Common myeloid progenitor, CD34-positive (primary cell): ENCODE measurements around the gene GADD45G.

Experiments
- CTCF ChIA-PET: fragments of 350-600 bp; sonication (Branson Sonifier 250); formaldehyde crosslinking; loops from one replicate; lab custom pipeline; 2021; ENCODE audit warnings: antibody characterized with exemption; lab: Charles Lee
- POLR2A ChIA-PET: fragments of 350-600 bp; sonication (Branson Sonifier 250); formaldehyde crosslinking; loops from one replicate; lab custom pipeline; 2021; ENCODE audit warnings: antibody characterized with exemption; lab: Charles Lee
- DNase-seq, 3 donors: peaks; one replicate each; pipeline versions ENCODE4 v3.0.0 to v3.0.0-alpha.2; 2013
- H3K27ac ChIP-seq, 2 experiments: 1 replicate in 1 of 2; 2 replicates in 1 of 2; pipeline ENCODE4 v1.7.0; 2013; ENCODE audit warnings: inconsistent platforms in 2 of 2, low read length in 2 of 2, mild to moderate bottlenecking in 2 of 2, low read depth in 1 of 2, moderate library complexity in 1 of 2; ENCODE audit not compliant: severe bottlenecking in 2 of 2, insufficient read depth in 1 of 2, poor library complexity in 1 of 2
- H3K27me3 ChIP-seq, 5 experiments: replicated peaks in 2 of 5; 1 replicate in 3 of 5; 2 replicates in 2 of 5; pipeline versions ENCODE4 v1.6.1 to v1.7.0; 2013; ENCODE audit warnings: low read length in 4 of 5, mild to moderate bottlenecking in 2 of 5, moderate library complexity in 2 of 5, inconsistent platforms in 1 of 5; ENCODE audit not compliant: insufficient read depth in 5 of 5, control insufficient read depth in 4 of 5
- H3K36me3 ChIP-seq, 4 experiments: 1 replicate in 2 of 4; 2 replicates in 2 of 4; pipeline versions ENCODE4 v1.6.1 to v1.7.0; 2013; ENCODE audit warnings: low read length in 3 of 4, control low read depth in 1 of 4, mild to moderate bottlenecking in 1 of 4; ENCODE audit not compliant: control insufficient read depth in 4 of 4, insufficient read depth in 4 of 4
- H3K4me1 ChIP-seq, 4 experiments: 1 replicate in 3 of 4; 2 replicates in 1 of 4; pipeline versions ENCODE4 v1.6.1 to v1.7.1; 2013; ENCODE audit warnings: low read length in 3 of 4, mild to moderate bottlenecking in 3 of 4, control low read depth in 1 of 4, inconsistent platforms in 1 of 4, moderate library complexity in 1 of 4; ENCODE audit not compliant: control insufficient read depth in 4 of 4, insufficient read depth in 4 of 4; ENCODE audit errors: control extremely low read depth in 1 of 4
- H3K4me3 ChIP-seq, 7 experiments: 1 replicate in 4 of 7; 2 replicates in 3 of 7; pipeline versions ENCODE4 v1.5.1 to v1.7.0; 2013; ENCODE audit warnings: mild to moderate bottlenecking in 7 of 7, low read length in 6 of 7, moderate library complexity in 6 of 7, inconsistent platforms in 2 of 7, low read depth in 2 of 7, control low read depth in 1 of 7; ENCODE audit not compliant: insufficient read depth in 4 of 7, control insufficient read depth in 1 of 7; ENCODE audit errors: extremely low read depth in 1 of 7
- H3K9me3 ChIP-seq, 5 experiments: 1 replicate in 4 of 5; 2 replicates in 1 of 5; pipeline versions ENCODE4 v1.6.1 to v1.7.1; 2013; ENCODE audit warnings: low read length in 4 of 5, mild to moderate bottlenecking in 2 of 5, inconsistent platforms in 1 of 5, low read depth in 1 of 5, moderate library complexity in 1 of 5; ENCODE audit not compliant: control insufficient read depth in 4 of 5, insufficient read depth in 2 of 5; ENCODE audit errors: control extremely low read depth in 1 of 5
- WGBS: methylation state at CpG from one replicate; pipeline ENCODE4 v1.1.5; 2013; ENCODE audit not compliant: insufficient coverage; 5-methylcytosine and 5-hydroxymethylcytosine counted together

GADD45G gene

GRCh38 chr9:89622933-89623861 is 18.4 kb downstream of the GADD45G start:
- ChIA-PET CTCF (interaction anchor here (0.8 to 2.4 kb wide), 16 partner anchors 8 to 479 kb away, joined by 3 to 25 read pairs (median 4); no protein-coding TSS in a partner anchor), POLR2A (interaction anchor here (1.0 to 1.1 kb wide), 2 partner anchors 10 to 18 kb away, joined by 4 to 6 read pairs; partner anchors contain the start of gene GADD45G)
- no peak overlapping the region for H3K27ac ChIP-seq
- H3K27me3 ChIP-seq, result peaks cover 0 to 13% (median 6%) of the 10 kb centered on the region in 5 experiments
- DNase-seq, result no peak
- H3K36me3 ChIP-seq, result no peaks in the 10 kb centered on the region
- 95% methylated on average over 20 of the region's 20 CpGs for WGBS
- H3K4me3 ChIP-seq, result no peak overlapping the region
- H3K4me1 ChIP-seq, result peaks cover 0 to 24% (median 19%) of the 10 kb centered on the region in 4 experiments
- peaks cover 0 to 1% (median 0%) of the 10 kb centered on the region in 5 experiments for H3K9me3 ChIP-seq

- Histone ChIP-seq H3K27ac (no peak overlapping the region), H3K27me3 (peaks cover 0 to 16% (median 6%) of the 10 kb centered on the region in 5 experiments), H3K36me3 (no peaks in the 10 kb centered on the region), H3K9me3 (no peaks in the 10 kb centered on the region), H3K4me3 (peak overlapping the region in 1 of 7 experiments; percentile 2), H3K4me1 (peaks cover 0 to 24% (median 19%) of the 10 kb centered on the region in 4 experiments)
- ChIA-PET POLR2A (interaction anchor here (1.0 to 1.1 kb wide), 2 partner anchors 11 to 19 kb away, joined by 4 to 6 read pairs; partner anchors contain the start of gene GADD45G), CTCF (interaction anchor here (0.7 to 2.4 kb wide), 18 partner anchors 9 to 478 kb away, joined by 3 to 25 read pairs (median 4); no protein-coding TSS in a partner anchor)
- peak; percentile 62 to 92 (median 90) for DNase-seq
- WGBS, result 3% methylated on average over 11 of the region's 11 CpGs
Observed at GRCh38 chr9:89623925-89624420, 19.2 kb downstream of the GADD45G start.

- WGBS, result 97% methylated on average over 11 of the region's 14 CpGs
- H3K27me3 ChIP-seq, result peaks cover 0 to 13% (median 6%) of the 10 kb centered on the region in 5 experiments
- no peaks in the 10 kb centered on the region for H3K36me3 ChIP-seq
- no peak for DNase-seq
- CTCF ChIA-PET, result interaction anchor here (1.1 to 2.1 kb wide), 3 partner anchors 20 to 477 kb away, joined by 3 to 8 read pairs (median 3); no protein-coding TSS in a partner anchor
- H3K27ac ChIP-seq, result no peak overlapping the region
- peaks cover 0 to 24% (median 19%) of the 10 kb centered on the region in 4 experiments for H3K4me1 ChIP-seq
- H3K9me3 ChIP-seq, result no peaks in the 10 kb centered on the region
- H3K4me3 ChIP-seq, result no peak overlapping the region
- POLR2A ChIA-PET, result no interaction called here
Observed at GRCh38 chr9:89625721-89626687, 21.2 kb downstream of the GADD45G start.

GRCh38 chr9:89626741-89627265 is 22.0 kb downstream of the GADD45G start:
- Histone ChIP-seq H3K9me3 (no peaks in the 10 kb centered on the region), H3K27ac (no peak overlapping the region), H3K4me3 (no peak overlapping the region), H3K4me1 (peaks cover 0 to 23% (median 19%) of the 10 kb centered on the region in 4 experiments), H3K27me3 (peaks cover 0 to 13% (median 5%) of the 10 kb centered on the region in 5 experiments), H3K36me3 (no peaks in the 10 kb centered on the region)
- DNase-seq, result no peak
- ChIA-PET CTCF (interaction anchor here (1.1 to 2.1 kb wide), 4 partner anchors 19 to 476 kb away, joined by 3 to 8 read pairs (median 4); no protein-coding TSS in a partner anchor), POLR2A (no interaction called here)
- WGBS, result 87% methylated on average over 11 of the region's 11 CpGs

- no peaks in the 10 kb centered on the region for H3K9me3 ChIP-seq
- ChIA-PET CTCF (no interaction called here), POLR2A (no interaction called here)
- no peaks in the 10 kb centered on the region for H3K36me3 ChIP-seq
- DNase-seq, result no peak
- no peak overlapping the region for H3K27ac ChIP-seq
- peaks cover 0 to 10% (median 8%) of the 10 kb centered on the region in 4 experiments for H3K4me1 ChIP-seq
- WGBS, result 71% methylated on average over 1 of the region's 2 CpGs
- H3K4me3 ChIP-seq, result no peak overlapping the region
- peaks cover 0 to 13% (median 3%) of the 10 kb centered on the region in 5 experiments for H3K27me3 ChIP-seq
Observed at GRCh38 chr9:89628601-89629000, 23.8 kb downstream of the GADD45G start.
